HG03139 (cell line): ENCODE measurements around the gene CACNA1C.

Experiments
- ATAC-seq: cut with Tn5 transposase; IDR thresholded peaks from one replicate; pipeline ENCODE4 v1.9.1; 2021; ENCODE audit not compliant: unreplicated experiment

Gene CACNA1C

DNA sequence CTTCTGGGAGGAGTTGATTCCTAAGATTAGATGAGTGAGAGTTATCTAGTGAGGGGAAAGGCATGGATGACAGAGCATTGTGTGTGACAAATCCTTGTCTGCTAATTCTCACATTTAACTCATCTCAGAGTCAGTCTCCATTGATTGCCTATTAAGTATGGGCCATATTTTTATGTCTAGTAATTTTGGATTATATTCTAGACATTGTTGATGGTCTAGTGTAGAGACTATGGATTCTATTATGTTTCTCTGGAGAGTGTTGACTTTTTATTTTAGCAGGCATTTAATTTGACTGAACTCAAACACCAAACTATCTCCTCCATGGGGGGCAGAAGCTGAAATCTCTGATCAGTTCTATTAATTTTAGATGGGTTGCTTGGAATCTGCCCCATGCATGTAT, 114.4 kb downstream of the CACNA1C start:
- ATAC-seq = no peak

DNA sequence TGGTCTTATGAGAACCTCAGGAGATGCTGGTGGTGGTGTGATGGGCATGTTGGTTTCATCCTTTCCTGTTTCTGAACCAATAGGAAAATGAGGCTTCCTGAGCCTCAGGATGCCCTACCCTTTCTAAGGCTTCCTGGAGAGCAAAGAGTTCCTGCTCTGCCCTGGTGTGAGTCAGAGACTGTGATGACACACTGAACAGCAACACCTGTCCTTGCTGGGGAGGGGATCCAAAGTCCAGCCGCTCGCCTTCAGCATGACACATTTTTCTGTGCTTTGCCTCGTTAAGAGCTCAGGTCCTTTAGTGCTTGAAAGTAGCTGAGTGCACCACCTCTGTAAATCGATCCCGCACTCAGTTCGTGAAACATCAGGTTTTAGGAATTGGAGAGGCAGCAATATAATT, 116.0 kb downstream of the CACNA1C start:
- ATAC-seq = no peak

DNA sequence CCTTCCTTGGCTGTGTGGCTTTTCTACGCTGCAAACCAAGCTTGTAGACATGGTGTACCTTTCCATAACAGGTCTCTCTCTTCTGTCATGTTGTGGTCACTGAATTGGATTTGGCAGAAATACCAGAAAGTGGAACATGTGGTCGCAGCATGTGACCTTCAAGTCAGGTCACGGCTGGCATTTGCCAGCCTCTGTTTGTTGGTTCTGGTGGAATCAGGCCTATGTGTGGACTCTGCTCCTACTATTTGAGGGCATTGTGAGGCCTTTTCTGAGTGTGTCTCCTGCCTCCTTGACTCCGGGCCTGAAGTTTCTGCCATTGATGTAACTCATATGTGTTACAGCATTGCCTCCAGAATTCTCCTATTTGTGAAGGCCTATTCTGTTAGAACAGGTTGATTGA, 116.7 kb downstream of the CACNA1C start:
- no peak for ATAC-seq

DNA sequence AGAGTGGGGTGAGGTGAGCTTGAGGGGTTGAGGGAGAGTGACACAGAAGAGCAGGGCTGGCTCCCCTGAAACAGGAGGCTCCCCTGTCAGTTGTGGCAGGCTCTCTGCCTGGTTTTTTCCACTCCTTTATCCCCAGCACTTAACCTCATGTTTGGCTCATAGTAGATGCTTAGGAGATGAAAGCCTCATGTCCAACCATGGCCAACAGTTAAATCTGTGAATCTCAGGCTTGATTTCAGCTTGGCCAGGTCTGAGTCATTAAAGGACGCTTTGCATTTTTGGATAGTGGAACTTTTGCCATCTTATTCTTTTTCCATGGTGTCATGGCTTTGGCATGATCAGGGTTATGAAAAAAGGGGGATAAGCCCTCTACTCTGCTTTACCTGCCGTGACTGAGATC, 117.2 kb downstream of the CACNA1C start:
- no peak for ATAC-seq

DNA sequence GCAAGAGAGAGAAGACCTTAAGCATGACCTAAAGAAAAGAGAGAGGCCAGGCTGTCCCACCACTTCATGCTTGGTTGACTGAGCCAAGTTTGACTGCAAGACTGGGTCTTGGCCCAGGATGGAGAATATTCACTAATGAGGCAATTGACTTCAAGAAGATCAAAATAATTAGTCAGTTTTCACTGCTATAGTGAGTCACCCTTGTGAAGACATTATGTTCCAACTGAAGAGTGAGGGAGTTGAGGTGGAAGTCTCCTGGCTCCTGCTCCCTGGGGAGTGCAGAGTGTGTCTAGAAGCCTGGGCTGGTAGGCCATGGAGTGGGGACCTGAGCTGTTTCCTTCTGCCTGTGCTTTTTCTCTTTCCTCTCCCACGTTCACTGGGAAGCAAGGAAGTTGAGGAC, 117.6 kb downstream of the CACNA1C start:
- no peak for ATAC-seq

DNA sequence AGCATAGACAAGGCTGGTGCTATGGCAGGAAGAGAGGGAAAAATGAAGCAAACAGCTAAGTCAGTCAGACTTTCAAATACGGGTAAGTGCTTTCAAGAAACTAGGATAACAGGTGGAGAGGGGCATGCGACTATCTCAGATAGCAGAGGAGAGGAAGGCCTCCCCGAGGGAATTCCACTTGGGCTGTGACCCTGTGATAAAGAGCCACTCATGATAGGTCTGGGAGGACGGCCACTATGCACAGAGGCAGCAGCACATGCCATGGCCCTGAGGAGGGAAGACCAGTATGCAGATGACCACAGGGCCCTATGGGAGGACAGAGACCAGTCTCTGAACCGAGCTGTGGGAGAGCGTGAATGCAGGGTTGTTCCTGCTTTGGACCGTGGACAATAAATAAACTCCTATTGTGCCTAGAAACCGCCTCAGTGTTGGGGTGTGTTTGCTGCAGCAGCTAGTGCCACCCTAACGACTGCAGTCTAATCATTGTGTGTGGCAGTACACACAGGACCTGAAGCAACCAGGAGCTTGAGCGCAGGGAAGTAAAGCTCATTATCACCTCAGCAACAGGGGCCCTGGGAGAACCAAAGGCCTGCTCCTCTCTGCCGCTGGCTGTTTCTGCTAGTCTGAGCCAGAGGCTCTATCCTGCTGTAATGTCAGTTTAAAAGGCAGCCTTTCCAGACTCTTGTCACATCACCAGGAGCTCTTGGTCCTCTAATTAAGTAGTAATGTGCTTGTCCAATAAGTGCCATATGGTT, 119.1 kb downstream of the CACNA1C start:
- ATAC-seq = no peak

DNA sequence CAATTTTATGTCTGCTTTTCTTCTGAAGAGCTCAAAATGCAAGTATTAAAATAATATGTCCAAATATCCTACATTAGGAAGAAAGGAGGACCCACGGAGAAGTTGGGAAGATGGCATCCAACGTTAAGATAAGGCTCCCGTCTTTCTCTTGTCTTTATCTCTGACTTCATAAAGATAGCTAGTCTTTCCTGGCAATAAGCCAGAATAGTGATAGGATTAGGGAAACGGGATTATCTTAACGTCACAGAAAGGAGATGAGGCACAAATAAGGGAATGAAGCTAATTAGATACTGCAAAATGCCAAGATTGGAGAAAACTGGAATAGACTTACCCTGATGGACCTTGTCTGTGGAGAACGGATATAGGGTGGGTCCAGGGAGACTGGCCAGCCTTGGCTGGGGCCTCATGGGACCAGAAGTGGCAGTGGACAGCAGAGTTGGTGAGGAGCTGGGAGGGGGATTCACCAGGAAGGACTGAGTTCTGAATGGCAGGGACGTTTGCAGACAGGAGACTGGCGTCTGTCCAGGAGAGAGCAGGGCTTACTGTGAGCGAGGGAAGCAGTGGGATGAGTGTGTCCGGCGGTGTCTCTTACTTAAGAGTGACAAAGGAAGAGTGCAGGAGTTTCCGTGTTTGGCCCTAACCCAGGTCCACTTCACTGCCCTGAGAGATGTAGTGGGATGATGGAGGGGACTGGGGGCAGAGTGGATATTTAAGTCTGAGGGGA, 119.9 kb downstream of the CACNA1C start:
- ATAC-seq = no peak

DNA sequence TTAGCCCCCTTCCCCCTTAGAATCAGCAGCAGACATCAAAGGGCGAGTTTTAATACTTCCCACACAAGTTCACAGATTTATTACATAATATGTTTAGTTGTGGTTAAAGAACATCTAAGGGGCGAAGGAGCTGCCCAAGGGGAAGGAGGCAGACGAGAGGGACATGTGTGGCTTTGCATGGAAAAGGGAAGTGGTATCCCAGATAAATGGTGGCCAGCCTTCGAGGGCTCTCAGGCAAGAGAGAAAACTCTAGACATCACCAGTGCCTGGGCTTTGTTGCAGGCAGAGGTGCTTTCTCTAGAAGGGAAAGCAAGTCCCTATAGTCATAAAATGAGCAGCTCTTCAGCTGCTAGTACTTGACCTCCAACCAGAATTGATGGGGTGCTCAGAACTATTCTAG, 121.2 kb downstream of the CACNA1C start:
- no peak for ATAC-seq

DNA sequence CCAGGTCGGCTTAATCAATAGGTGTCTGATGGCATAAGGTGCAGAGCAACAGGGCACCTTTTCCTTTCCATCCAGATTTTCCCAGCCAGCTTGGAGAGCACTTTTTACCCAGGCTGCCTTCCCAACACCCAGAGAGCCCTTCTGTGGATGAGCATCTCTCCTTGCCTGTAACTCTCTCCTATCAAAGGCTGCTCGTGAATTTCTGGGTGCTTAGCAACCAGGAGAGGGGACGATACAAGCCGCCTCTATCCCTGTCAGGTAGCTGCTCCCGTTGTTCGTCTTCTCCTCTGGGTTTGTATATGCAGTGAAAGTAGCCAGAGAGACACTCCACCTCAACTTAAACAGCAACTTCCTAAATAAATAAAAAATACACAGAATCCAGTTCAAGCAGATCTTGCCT, 124.2 kb downstream of the CACNA1C start:
- no peak for ATAC-seq

DNA sequence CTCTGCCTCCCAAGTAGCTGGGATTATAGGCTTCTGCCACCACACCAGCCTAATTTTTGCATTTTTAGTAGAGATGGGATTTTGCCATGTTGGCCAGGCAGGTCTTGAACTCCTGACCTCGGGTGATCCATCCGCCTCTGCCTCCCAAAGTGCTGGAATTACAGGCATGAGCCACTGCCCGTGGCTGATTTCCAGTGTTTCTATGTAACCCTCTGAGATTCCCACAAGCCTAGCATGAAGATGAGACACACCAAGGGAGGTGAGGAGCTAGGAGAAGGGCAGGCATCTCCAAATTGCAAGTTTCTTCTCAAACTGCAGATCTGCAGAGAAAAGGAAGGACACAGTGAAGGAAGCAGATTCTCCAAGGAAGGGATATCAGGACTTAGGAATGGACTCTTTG, 125.0 kb downstream of the CACNA1C start:
- no peak for ATAC-seq

DNA sequence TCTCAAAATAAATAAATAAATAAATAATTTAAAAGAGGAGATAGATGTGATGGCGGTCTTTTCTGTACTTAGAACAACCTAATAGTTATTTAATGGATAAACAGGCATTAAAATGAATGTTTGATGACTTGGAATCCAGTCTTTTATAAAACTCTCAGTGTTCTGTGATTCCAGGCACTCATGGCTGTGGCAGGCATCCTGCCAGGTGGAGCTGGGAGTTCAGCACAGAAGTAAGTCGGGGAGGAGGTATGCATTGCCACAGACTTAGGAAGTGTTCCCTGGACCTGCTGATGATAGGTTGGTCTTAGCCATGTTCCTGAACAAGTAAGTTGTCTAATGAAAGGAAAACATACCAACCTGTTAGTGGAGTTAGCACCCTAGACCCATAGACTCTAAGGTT, 126.3 kb downstream of the CACNA1C start:
- no peak for ATAC-seq

DNA sequence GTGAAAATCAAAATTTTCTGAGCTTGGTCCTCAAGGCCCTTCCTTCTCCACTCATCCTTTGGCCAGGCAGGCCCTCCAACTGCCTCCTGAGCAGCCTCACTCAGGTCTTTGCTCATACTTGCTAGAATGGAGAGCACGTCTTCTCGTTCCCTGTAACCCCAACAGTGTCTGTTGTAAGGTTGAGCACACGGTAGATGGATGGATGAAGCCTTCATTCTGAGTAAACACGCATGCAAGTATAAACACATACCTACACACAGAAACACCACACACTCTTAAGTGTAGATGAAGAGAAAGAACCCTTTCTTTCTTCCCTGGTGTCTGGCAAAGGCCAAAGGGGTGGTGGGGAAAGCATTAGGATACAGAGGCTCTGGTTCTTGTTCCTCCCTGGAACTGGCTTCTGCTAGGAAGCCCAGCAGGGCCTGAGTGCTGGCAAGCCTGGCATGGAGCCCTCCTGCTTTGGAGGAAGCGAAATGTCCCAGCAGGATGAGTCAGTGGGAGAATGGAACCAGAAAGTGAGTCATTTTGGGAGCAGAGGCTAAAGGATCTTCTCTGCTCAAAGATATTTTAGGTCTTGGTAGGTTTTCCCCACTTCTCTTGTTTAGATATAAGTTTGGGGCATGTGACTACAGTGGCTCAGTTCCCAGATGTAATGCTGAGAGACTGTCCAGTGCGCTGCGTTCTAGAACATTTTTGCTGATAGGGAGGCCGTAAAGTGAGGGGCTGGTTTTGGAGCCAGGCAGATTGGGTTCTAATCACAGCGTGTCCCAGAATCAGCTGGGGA, 127.4 kb downstream of the CACNA1C start:
- ATAC-seq = no peak

DNA sequence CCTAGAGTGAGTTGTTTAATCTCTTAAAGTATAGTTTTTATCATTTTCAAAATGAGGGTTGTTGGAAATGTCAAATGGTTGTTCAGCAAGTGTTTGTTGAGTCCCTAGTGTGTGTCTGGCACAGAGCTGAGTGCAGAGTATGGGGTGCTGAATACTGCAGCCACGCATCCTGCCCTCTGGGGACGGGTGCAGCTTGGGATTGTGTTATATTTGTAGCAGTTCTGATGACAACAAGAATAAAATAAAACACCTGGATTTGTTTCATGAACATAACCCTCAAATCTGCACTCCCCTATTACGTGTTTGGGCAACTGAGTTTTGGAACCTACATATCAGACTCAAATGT, 127.9 kb downstream of the CACNA1C start:
- no peak for ATAC-seq

DNA sequence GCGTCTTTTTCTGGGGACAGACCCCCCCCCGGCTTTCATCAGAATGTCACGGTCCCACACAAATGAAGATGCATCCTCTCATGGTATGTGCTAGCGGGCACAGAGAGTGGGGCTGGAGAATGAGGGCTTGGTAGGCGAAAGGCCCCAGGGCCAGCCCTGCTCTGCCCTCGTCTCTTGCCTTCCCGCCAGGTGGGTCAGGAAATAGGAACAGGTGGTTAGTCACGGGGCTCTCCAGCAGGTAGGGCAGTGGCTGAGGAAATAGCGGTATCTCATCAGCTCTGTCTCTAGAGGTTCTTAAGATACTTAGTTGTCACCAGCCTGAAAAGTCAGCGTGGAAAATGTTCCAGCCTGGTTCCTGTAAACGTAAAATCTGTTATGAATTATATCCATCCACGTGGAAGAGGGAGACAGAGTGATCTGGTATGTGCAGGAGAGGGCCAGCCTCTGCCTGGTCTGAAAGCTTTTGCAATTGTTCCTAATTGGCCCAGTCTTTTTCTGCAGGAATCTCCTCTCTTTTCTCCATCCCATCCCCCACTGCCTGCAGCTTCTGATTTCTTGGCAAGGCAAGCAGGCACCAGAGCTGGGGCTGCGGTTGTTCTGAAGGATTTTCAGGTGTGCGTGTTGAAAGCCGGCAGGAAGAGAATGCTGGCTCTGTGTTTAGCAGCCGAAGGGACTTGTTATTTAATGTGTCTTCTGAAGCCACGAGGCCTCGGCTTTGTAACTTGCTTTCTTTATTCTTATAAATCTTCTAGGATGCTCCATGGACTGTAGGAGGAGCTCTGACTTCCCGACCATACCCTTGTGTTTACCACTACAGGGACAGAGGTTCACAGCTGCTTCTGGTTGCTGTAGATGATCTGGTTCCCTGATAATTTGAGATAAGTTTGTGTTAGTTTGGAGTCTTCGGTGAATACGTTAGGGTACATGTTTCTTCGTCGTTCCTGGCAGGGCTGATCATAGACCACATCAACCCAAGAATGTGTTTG, 131.1 kb downstream of the CACNA1C start:
- no peak for ATAC-seq

DNA sequence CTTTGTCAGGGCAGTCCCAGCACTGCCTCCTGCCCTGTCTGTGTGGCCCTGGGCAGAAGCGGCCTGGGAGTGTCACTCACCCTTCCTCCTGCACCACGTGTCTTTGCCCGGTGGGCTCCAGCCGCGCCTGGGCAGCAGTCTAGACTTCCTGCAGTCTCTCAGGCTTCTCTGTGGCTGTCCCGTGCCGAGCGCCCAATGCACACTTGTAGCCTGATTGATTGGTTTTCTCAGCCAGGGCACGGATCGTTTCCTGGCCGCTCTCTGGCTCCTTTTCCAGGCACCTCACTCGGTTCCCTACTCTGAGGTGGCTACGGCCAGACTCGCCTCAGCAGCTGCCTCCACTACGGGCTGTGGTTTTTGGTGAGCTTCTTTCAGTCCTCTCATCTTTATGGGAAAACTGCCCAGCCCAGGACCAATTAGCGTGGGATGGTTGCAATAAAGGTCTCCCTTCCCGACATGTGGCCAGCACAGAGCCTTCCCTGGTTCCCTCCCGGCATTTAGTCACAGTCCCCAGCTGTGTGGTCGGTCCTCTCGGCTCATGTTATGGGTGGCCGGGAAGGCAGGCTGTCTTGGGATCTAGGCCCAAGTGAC, 133.1 kb downstream of the CACNA1C start:
- no peak for ATAC-seq

DNA sequence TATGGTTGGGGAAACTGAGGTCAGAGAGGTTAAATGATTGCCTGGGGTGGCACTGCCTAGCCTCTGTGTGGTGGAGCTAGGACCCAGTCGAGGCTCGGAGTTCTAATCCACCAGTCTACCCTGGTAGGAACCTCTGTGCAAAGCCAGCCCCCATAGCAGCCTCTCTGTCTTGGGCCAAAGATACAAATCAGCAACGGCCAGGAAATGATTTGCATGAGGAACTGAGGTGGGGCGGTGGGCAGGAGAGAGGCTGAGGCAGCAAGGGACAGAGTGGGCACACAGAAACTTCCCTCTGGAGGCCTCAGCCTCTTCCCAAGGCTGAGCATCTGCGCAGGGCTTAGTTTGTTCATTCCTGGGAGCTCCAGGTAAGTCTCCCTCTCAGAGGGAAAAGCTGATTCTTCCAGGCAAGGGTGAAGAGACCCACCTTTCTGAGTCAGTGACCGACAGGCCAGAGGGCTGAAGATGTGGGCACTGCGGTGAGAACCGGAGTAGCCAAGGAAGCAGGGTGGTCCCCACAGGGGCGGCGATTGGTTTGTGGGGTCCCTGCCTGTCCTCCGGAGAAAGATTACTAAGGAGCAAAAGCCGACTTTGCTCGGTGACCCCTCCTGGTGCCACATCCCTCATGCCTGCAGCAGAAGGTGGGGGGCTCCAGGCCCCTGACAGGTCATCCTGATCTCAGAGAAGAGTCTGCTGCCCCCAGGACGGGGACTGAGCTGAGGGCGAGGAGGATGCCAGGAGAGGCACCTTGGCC, 134.6 kb downstream of the CACNA1C start:
- ATAC-seq = no peak

DNA sequence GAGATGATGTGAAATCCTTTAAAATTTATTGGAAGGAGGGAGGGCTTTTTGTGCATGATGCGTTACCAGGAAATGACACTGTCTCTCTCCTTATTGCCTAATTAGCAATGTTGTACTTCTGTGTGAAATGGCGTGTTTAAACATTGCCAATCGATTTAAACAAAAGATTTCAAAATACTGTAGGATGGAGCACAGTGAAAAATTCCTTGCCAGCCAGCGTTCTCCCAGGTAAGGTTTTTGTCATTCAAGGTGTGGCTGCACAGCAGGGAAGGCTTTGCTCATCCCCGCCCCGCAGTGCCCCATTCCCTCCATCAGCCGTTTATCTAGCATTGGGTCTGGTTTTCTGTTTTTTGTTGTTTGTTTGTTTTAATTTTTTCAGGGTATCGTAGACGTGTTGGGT, 137.3 kb downstream of the CACNA1C start:
- ATAC-seq = no peak

DNA sequence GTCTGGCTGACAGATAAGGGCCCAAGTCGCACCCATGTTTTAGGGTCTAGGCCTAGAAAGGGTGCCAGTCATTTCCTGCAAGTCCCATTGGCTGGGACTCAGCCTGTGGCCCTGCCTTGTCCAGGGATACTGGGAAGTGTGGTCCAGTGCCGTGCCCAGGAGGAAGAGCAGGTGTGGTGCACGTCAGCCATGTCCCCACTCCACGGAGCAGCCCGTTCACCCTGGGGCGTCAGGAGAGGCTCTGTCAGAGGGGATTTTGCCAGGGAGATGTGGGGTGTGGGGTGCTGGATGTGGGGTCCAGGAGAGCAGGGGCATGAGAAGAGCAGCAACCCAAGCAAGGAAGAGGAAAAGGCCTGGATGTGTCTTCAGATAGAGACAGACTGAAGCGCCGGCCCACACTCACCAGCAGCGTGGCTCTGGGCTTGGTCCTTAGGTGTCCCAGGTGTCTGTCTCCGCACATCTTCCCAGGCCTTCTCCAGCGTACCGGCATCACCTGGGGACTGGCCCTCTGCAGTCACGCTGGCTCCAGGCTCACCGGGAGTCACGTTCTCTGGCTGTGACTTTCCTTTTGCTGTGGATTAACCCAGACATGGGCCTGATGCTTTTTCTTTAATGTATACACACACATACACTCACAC, 138.2 kb downstream of the CACNA1C start:
- ATAC-seq = no peak

DNA sequence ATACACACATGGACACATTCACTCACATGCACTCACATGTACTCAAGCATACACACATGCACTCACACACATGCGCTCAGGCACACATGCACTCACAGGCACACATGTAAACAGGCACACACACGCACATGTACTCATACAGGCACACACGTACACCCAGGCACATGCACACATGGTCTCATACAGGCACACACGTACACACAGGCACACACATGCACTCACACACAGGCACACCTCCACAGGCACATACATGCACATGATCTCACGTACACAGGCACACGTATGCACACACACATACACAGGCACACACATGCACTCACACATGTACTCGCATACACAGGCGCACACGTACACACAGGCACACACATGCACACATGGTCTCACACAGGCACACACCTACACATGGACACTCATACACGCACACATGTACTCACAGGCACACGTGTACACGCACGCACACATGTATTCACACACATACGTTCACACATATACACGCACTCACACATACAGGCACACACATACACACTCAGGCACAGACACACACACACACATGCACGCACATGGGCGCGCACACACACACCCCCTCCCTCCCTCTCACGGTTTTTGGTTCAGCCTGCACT, 138.9 kb downstream of the CACNA1C start:
- no peak for ATAC-seq
